D341Med (cell line): ENCODE data around the gene ANKRD52.
"Not testable (repeated sequence)": the region's sequence is repeated elsewhere in the genome, so short reads cannot be mapped to it uniquely, and the experiment has no call there.

Experiments used
- DNase-seq: peaks from one replicate; pipeline ENCODE4 v3.0.0; 2012; ENCODE audit warnings: low spot score

ANKRD52 gene

GRCh38 chr12:56272468-56272867 lies 14.3 kb upstream of the ANKRD52 start:
- not testable (repeated sequence) for DNase-seq

DNA sequence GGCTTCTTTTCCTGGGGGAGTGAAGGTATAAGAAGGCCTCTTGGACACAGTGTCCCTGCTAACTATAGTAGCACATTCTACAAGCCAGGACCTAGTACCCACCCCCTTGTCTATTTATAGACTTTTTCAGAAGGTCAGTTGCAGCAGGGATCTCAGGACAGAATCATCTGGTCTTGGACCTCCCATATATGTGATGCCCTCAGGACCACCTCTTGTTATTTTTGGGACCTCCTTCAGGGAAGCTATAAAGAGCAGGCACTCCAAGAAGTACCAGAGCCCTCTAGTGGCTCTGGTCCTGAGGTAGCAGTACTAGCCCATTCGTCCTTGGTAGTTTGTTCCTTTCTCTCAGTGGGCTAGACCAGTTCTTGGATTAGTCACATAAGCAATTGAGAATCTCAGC lies 12.8 kb upstream of the ANKRD52 start:
- DNase-seq: peak; percentile 55

GRCh38 chr12:56267443-56268071 lies 9.4 kb upstream of the ANKRD52 start:
- DNase-seq: no peak

DNA sequence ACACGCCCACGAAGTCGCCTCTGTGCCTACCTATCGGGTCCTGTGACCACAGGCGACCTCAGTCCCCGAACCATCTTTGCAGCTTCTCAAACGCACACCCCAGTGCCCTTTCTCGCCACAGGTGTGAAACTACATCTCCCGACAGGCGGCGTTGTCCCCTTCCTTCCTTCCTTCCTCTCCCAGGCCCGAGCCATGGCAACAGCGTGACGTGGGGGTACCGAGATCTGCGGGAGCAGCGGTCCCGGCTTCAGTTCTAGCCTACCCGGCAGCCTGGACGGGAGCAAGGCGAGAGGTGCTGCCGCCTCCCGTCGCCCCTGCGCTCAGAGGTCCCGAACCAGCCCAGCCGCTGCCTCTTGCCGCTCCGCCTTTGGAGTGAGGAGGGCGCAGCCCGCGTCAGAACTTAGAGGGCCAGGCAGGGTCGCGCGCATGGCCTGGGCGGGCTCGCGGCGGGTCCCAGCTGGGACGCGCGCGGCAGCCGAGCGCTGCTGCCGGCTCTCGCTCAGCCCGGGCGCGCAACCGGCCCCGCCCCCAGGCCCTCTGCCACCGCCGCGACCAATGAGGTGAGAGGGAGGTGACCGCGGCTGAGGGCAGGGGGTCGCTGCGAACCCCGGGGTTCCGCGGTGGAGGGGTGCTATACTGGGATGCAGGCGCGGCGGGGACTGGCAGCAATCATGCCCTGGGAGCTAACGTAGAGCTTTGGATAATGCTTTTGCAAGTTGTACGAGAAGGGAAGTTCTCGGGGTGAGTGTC lies 8.7 kb upstream of the ANKRD52 start, which contains the start of gene COQ10A:
COQ10A (plus strand) TSS at position 250 of the 750 bp plus-strand sequence; CDS start at position 427, 177 bp downstream.
- DNase-seq: peak; percentile 98

DNA sequence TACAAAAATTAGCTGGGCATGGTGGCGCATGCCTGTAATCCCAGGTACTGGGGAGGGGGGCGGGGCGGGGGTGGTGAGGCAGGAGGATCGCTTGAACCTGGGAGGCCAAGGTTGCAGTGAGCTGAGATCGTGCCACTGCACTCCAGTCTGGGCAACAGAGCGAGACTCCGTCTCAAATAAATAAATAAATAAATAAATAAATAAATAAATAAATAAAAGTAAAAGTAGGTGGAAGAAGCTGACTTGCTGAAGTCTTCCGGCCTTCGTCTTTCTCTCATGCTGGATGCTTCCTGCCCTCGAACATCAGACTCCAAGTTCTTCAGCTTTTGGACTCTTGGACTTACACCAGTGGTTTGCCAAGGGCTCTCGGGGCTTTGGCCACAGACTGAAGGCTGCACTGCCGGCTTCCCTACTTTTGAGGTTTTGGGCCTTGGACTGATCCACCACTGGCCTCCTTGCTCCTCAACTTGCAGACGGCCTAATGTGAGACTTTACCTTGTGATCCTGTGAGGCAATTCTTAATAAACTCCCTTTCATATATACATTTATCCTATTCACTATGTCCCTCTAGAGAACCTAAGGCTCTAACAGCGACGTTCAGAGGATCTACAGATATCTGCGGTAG lies 8.0 kb upstream of the ANKRD52 start:
- not testable (repeated sequence) for DNase-seq

DNA sequence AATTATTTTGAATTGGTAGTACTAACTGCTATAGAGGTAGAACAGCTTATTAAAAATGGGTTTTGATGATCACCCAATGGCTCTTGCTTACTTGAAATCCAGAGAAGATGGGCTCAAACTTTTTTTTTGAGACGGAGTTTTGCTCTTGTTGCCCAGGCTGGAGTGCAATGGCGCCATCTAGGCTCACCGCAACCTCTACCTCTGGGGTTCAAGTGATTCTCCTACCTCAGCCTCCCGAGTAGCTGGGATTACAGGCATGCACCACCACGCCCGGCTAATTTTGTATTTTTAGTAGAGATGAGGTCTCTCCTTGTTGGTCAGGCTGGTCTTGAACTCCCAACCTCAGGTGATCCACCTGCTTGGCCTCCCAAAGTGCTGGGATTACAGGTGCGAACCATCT lies 4.8 kb upstream of the ANKRD52 start:
- DNase-seq: not testable (repeated sequence)

GRCh38 chr12:56261503-56262232 lies 3.5 kb upstream of the ANKRD52 start:
- DNase-seq: no peak

DNA sequence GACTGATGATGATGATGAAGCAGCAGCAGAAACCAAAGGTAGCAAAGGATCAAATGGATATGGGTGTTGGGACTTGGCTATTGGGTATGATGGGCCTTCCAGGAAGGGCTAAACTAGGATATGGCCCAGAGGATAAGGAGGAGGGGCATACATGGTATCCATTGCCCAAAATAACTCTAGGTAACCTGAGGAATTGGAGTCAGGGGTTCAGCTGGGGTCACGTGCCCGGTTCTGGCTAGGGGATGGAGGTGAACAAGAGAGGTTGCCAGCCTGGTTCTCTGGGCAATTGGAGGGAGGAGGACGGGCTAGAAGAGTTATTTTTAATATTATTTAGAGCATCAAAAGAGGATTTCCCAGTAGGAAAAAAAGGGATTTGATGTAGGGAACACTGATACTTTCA lies 2.7 kb upstream of the ANKRD52 start:
- no peak for DNase-seq

GRCh38 chr12:56260380-56260779 lies 2.2 kb upstream of the ANKRD52 start:
- DNase-seq: no peak

GRCh38 chr12:56258820-56259183 lies 618 bp upstream of the ANKRD52 start:
- no peak for DNase-seq

- DNase-seq: peak; percentile 73
These were observed 605 bp downstream of the ANKRD52 start for GRCh38 chr12:56257491-56258067.

DNA sequence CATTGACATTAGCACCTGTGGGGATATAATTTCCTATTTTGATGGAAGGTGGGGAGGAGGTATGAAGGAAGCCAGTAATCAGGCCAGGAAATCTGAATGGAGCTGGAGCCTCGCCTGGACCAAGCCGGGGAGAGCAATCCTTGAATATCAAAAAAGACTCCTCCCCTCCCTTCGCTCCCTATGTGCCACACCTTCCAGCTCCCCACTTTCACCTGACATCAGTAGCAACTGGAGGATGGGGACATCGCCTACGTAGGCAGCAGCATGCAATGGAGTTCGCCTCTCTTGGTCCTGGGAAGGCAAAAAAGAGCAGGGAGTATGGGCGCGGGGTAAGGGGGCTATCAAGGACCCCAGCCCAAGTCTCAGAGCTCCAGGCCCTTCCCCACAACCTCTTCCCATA lies 1.1 kb downstream of the ANKRD52 start:
- DNase-seq: no peak

GRCh38 chr12:56256326-56256960 lies 1.7 kb downstream of the ANKRD52 start:
- DNase-seq: peak; percentile 30

- DNase-seq: no peak
These were observed 2.5 kb downstream of the ANKRD52 start for GRCh38 chr12:56255671-56256070.

- no peak for DNase-seq
These were observed 5.1 kb downstream of the ANKRD52 start for GRCh38 chr12:56253091-56253490.

GRCh38 chr12:56252649-56253048 lies 5.5 kb downstream of the ANKRD52 start:
- DNase-seq: no peak

- no peak for DNase-seq
These were observed 9.5 kb downstream of the ANKRD52 start for GRCh38 chr12:56248711-56249110.

DNA sequence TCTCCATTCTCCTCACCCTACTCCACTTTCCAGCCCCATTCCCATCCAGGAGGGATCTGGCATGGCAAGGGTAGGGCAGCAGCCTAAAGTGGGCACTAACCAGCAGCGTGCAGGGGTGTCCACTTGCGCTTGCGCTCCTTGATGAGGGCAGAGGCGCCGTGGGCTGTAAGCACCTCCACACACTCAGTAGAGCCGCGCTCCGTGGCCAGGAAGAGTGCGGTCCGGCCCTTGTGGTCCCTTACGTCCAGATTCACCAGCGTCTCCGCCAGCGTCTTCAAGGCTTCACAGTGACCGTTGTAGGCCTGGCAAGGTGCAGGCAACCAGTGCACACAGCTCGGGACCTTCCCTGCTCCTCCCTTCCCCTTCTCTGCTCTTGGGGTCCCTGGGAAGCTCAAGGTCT lies 10.3 kb downstream of the ANKRD52 start:
- no peak for DNase-seq

DNA sequence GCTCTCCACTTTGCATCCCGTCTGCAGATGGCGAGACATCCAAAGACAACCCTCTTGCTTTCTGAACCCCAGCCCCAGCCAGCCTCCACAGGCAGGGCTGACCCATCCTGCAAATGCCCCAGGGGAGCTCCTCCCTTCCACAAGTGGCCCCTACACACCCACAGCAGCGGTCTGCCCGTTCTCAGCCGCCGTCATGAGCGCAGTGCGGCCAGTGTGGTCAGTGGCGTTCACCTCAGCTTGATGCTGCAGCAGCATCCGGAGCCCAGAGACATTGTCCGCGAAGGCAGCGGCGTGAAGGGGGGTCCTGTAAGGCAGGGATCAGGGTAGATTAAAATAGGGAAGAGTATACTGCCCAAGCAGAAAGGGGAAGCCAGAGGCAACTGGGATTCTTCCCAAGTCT lies 13.7 kb downstream of the ANKRD52 start:
- no peak for DNase-seq

DNA sequence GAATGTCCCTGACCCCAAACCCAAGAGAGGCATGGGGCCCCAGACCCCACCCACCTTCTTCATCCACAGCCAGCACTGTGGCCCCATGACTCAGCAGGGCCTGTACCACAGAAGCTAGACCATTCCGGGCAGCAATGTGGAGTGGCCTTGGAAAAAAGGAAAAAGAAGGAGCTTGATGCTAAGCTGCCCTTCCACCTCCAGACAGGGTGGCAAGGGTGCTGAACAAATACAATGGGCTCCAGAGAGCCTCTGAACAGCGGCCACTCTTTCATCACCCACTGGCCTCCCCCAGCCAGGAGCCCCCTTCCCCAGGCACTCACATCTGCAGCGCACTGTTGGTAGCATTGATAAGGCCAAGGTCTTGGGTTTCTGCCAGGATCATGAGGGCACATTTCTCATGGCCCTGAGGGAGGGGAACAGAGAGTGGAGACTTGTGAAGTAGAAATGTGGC lies 14.4 kb downstream of the ANKRD52 start:
- DNase-seq: no peak

GRCh38 chr12:56242986-56243385 lies 15.2 kb downstream of the ANKRD52 start:
- DNase-seq: no peak
